Testis (tissue), 3 donors: ENCODE data around the gene MPPE1. TPM values are rescaled to one million over a fixed set of nuclear protein-coding genes. Genes with fewer than 3 reads are reported as not detected.

Source experiments
- DNase-seq: peaks from one replicate; pipeline ENCODE4 v3.0.0-alpha.2; 2019
- H3K27ac ChIP-seq, 2 donors: fragments of 200-600 bp; sonication (generic); one replicate each; pipeline ENCODE4 v1.5.1; 2019
- H3K27me3 ChIP-seq: fragments of 200-600 bp; sonication (generic); one replicate; pipeline ENCODE4 v1.5.1; 2019
- H3K36me3 ChIP-seq: fragments of 200-600 bp; sonication (generic); one replicate; pipeline ENCODE4 v1.5.1; 2017; ENCODE audit warnings: low read depth; ENCODE audit errors: missing control alignments
- H3K4me1 ChIP-seq: fragments of 200-600 bp; sonication (generic); one replicate; pipeline ENCODE4 v1.5.1; 2019
- H3K4me3 ChIP-seq, 2 donors: fragments of 200-600 bp; sonication (generic); one replicate each; pipeline ENCODE4 v1.5.1; 2017 to 2019
- H3K9me3 ChIP-seq: fragments of 200-600 bp; sonication (generic); one replicate; pipeline ENCODE4 v1.5.1; 2017
- CTCF ChIP-seq, 3 experiments: fragments of 450-650 bp in 2 of 3; fragments of 200-600 bp in 1 of 3; sonication (generic) in 1 of 3; IDR thresholded peaks; one replicate each; pipeline ENCODE4 v1.5.1; 2016 to 2019; ENCODE audit warnings: antibody characterized with exemption in 3 of 3, mild to moderate bottlenecking in 2 of 3, moderate library complexity in 1 of 3
- POLR2A ChIP-seq: fragments of 450-650 bp; IDR thresholded peaks from one replicate; pipeline ENCODE4 v1.6.1; 2017; ENCODE audit warnings: antibody characterized with exemption, mild to moderate bottlenecking, moderate library complexity
- WGBS, 2 donors: methylation state at CpG; one replicate each; pipeline ENCODE4 v1.1.5; 2018; 5-methylcytosine and 5-hydroxymethylcytosine counted together
- intact Hi-C: fragments of 100-400 bp; cut with DNase I; formaldehyde crosslinking; loops from one replicate; pipeline ENCODE4 v1.15.1; 2023; ENCODE audit warnings: low total_unique reads
- polyA plus RNA-seq: library from polyadenylated mRNA; stranded (reverse); fragments of 350-450 nt; fragmentation: Illumina TruSeq; extraction: RNeasy Lipid Tissue Mini Kit (QIAGEN cat#74804); gene quantifications from one replicate; pipeline ENCODE4 v1.2.3, GENCODE V29; 2014; ENCODE audit warnings: low read depth, low replicate concordance; ENCODE audit not compliant: insufficient read depth
- total RNA-seq, 2 donors: library from RNA; depleted of rRNA; stranded (reverse); fragments of >200 nt; gene quantifications; one replicate each; pipeline ENCODE4 v1.2.3, GENCODE V29; 2016

MPPE1 gene
- total and polyA plus RNA-seq, 3 donors from 2014 or later: 28.3 to 37.5 (median 32.8) TPM

GRCh38 chr18:11865071-11865470 lies 43.0 kb downstream of the MPPE1 start:
- Histone ChIP-seq H3K27ac (no peak overlapping the region), H3K4me3 (no peak overlapping the region), H3K4me1 (no peaks in the 10 kb centered on the region), H3K36me3 (no peaks in the 10 kb centered on the region), H3K9me3 (no peaks in the 10 kb centered on the region), H3K27me3 (no peaks in the 10 kb centered on the region)
- DNase-seq: no peak
- intact Hi-C loops: no loop called here
- TF ChIP-seq POLR2A: no peak
- TF ChIP-seq CTCF (IDR thresholded peaks at IDR 0.05): no peak
- 90 to 93% methylated on average over 12 of the region's 12 CpGs for WGBS, 2 donors

- DNase-seq: no peak
- no peaks in the 10 kb centered on the region for H3K36me3 ChIP-seq
- H3K9me3 ChIP-seq: no peaks in the 10 kb centered on the region
- no peak for TF ChIP-seq POLR2A
- TF ChIP-seq CTCF (IDR thresholded peaks at IDR 0.05): no peak
- no peak overlapping the region for H3K27ac ChIP-seq
- H3K4me1 ChIP-seq: no peaks in the 10 kb centered on the region
- WGBS, 2 donors: 86 to 92% methylated on average over 2 of the region's 2 CpGs
- intact Hi-C loops: no loop called here
- no peaks in the 10 kb centered on the region for H3K27me3 ChIP-seq
- H3K4me3 ChIP-seq: no peak overlapping the region
Measured at GRCh38 chr18:11864471-11864870, 43.6 kb downstream of the MPPE1 start.

- 57 to 63% methylated on average over 6 of the region's 6 CpGs for WGBS, 2 donors
- no peak overlapping the region for H3K27ac ChIP-seq
- H3K36me3 ChIP-seq: no peaks in the 10 kb centered on the region
- no peaks in the 10 kb centered on the region for H3K9me3 ChIP-seq
- H3K27me3 ChIP-seq: no peaks in the 10 kb centered on the region
- intact Hi-C loops: no loop called here
- H3K4me1 ChIP-seq: no peaks in the 10 kb centered on the region
- DNase-seq: no peak
- TF ChIP-seq POLR2A (no peak), CTCF (IDR thresholded peaks at IDR 0.05) (no peak)
- H3K4me3 ChIP-seq: no peak overlapping the region
Measured at GRCh38 chr18:11862468-11863137, 45.5 kb downstream of the MPPE1 start.

- Histone ChIP-seq H3K27ac (no peak overlapping the region), H3K4me1 (no peaks in the 10 kb centered on the region)
- intact Hi-C loops: no loop called here
Measured at GRCh38 chr18:11861583-11862288, 46.4 kb downstream of the MPPE1 start.

More at GRCh38 chr18:11861583-11862288, 46.4 kb downstream of the MPPE1 start:
- Histone ChIP-seq H3K4me3 (no peak overlapping the region), H3K9me3 (no peaks in the 10 kb centered on the region), H3K27me3 (no peaks in the 10 kb centered on the region), H3K36me3 (no peaks in the 10 kb centered on the region)
- TF ChIP-seq CTCF (IDR thresholded peaks at IDR 0.05) (no peak), POLR2A (no peak)
- DNase-seq: no peak
- WGBS, 2 donors: 80 to 86% methylated on average over 18 to 20 of the region's 20 CpGs
